ENCODE results near the gene COBL.

COBL gene

DNA sequence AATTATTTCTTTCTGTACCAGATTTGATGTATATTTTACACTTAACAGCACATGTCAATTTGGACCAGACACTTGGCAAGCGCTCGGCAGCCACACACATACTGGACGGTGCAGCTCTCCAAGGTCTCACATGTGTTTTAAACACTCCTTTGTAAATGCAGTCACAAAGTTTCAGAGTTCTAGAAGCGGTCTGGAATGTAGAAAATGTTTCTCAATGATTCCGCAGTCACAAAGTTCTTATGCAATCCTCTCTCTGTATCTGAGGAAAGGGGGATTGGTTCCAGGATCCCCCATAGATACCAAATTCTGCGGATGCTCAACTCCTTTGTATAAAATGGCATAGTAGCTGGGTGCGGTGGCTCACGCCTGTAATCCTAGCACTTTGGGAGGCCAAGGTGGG lies 280.9 kb downstream of the COBL start:
- TF ChIP-seq, protein P1, sequence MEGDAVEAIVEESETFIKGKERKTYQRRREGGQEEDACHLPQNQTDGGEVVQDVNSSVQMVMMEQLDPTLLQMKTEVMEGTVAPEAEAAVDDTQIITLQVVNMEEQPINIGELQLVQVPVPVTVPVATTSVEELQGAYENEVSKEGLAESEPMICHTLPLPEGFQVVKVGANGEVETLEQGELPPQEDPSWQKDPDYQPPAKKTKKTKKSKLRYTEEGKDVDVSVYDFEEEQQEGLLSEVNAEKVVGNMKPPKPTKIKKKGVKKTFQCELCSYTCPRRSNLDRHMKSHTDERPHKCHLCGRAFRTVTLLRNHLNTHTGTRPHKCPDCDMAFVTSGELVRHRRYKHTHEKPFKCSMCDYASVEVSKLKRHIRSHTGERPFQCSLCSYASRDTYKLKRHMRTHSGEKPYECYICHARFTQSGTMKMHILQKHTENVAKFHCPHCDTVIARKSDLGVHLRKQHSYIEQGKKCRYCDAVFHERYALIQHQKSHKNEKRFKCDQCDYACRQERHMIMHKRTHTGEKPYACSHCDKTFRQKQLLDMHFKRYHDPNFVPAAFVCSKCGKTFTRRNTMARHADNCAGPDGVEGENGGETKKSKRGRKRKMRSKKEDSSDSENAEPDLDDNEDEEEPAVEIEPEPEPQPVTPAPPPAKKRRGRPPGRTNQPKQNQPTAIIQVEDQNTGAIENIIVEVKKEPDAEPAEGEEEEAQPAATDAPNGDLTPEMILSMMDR (IDR thresholded peaks at IDR 0.05): no peak

DNA sequence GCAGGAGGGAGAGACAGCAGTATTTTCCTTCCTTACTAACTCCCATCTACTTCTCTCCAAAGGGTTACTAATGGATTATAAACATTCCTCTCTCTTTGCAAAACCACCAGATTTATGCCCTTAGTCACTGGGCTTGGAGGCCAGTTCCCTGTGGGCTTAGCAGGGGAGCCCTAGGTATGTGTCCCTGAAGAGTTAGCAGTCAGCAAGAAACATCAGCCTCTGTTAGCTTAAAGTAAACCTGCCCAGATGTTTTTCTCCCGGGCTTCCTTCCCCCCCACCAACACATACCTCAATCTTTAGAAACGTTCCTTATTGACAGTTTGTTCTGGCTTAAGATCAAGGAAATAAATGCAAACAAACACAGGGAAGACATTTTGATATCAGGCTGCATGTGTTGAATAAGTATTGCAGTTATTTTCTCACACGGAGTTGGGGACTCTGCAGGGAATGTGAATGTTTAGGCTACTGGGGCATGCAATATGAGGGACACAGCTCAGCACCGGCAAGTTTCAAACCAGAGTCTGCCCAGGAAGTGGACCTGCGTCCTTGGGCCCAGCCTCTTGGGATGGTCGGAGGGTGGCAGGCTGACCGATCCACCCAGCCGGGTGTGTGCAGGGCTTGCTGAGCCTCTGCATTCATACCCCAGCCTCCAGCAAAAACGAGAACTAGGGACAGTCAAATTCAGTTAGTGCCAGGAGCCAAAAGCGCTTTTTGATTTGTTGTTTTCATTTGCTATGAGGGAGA lies 281.9 kb downstream of the COBL start:
- TF ChIP-seq, protein P1 (IDR thresholded peaks at IDR 0.05): no peak

DNA sequence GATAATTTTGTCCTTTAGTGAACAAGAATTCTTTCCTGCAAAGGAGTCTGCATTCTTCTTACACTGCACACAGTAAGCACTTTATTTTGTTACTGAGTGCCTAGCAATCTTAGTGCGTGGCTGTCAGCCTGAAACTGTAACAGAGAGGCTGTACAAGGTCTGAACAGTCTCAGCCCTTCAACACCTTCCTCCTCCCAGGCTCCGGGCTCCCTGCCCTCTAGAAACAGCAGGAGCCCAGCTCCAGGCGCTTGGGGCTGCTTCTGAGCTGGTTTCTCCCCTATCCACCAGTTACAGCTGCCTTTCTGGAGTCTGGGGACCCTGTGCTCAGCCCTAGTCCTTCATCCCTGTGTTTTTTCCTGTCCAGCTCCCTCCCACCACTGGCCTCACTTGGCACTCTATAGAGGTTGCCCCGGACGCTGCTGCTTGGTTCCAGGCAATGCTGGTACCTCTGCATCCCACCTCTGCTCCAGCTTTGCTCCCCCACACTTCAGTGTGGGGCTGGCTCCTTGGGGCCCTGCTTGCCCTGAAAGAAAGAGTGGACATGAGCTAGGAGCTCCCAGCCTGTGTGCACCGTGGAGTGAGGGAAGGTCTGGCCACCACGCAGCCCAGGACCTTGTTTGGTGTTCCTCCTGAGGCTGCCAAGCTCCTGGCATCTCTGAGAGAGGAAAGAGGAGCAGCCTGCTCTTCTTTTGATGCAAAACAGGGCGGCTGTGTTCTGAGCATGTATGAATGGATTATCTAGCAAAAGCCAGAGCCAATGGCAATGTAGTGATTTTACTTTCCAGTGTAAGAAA lies 282.7 kb downstream of the COBL start:
- TF ChIP-seq, protein P1 (IDR thresholded peaks at IDR 0.05): no peak

DNA sequence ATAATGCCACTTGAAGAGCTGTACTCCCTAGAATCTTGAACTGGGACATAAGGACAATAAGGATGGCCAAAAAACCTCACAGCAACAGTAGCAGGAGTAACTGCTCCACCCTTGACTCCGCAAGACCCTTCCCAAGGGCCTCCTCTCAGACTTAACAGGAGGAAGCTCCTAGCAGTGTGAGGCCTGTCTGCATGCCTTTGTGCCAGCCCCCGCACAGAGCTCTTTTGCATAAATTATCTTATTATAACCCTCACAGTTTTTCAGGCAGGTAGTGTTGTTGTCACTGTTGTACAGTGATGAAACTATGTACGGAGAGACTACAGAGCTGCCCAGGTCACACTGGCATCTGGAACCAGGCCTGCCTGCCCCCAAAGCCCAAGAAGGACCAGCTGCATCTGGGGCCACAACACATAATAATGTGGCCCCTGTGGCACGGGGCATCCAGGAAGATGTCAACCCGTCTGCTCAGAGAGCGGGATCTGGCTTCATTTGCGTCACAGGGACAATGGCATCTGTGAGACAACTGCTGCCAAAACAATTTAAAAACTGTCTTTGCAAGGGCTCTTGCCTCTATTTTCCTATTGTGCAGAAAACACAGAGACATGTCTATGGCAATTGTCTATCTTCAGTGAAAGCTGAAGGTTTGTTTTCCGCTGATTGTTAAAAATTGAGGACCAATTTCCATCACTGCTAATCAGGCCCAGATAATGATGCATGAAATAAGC lies 284.7 kb downstream of the COBL start:
- TF ChIP-seq, protein P1 (IDR thresholded peaks at IDR 0.05): no peak

DNA sequence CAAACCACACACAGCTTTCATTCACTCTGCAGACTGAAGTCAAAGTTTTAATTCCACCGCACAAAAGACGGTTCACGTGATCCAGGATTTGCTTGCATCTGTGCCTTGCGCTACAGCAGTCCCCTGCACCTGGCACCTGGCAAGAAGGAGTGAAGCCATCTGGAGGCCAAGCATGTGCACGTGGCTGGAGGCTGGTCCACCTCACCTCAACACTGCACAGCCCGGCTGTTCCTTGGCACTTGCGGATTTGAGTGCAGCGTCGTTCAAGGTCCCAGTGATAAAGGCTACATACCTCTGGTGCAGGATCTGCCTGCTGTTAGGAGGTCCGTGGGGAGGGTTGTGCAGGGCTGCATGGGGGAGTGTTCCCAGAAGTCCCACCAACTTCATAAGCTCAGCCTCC lies 285.4 kb downstream of the COBL start:
- TF ChIP-seq, protein P1 (IDR thresholded peaks at IDR 0.05): no peak

DNA sequence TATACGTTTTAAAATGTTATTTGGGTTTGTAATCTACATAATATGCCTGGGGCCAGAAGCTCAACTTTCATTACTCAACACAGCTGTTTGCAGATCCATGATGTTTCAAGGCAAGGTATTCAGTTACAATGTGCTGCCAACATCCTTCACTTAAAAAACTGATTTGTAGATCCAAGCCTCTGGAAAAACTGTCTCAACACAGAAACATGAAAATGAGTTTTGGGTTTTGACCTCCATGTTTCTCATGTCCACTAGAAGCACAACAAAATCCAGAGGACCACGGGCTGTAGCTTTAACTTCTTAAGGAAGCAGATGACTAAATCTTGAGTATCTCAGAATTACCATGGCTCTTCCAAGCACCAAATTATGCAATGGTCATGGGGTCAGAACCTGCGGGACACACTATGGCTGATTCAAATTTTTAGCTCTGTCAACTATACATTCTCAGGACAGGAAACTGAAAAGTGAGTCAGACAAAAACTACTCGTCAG lies 286.9 kb downstream of the COBL start:
- TF ChIP-seq, protein P1 (IDR thresholded peaks at IDR 0.05): no peak

DNA sequence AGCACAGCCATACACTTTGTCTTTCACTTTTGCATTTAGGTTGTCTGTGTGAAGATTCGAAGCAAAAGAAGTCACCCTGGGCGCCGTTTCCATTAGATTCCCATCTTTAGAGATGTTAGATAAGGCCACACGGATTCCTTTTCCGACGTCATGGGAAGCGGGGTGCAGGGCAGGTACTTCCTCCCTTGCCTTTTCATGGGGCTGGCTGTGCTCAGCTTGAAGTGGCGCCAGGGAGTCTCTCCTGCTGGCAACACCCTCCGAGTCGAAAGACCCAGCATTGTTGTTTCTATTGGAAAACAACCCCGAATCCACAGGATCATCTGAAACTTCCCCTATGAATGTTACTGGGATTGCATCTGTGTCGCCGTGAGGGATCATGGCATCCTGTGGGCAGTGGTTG lies 287.5 kb downstream of the COBL start:
- TF ChIP-seq, protein P1 (IDR thresholded peaks at IDR 0.05): no peak

All from LNCAP (cell line).